Stimulated activated CD4-positive, alpha-beta T cell treated with anti-CD3 and anti-CD28 coated beads, Interleukin-1b, Interleukin-23, amount 100 ng/mL, for 24 hours (primary cell): ENCODE measurements around the gene EHD3.

Experiments used
- DNase-seq, 4 experiments: peaks; one replicate each; pipeline ENCODE4 v3.0.0-alpha.2; 2020; ENCODE audit warnings: low read depth in 4 of 4, low spot score in 1 of 4

The EHD3 gene

GRCh38 chr2:31233741-31234682 lies at the start of gene EHD3:
Gene EHD3 (plus strand): TSS chr2:31234152. CDS start chr2:31234622, 470 bp downstream.
- DNase-seq = peak; percentile 51 to 74 (median 62)

- no peak for DNase-seq
These were observed 46.8 kb upstream of the EHD3 start for GRCh38 chr2:31187166-31187565.

GRCh38 chr2:31188131-31188530 lies 45.8 kb upstream of the EHD3 start:
- DNase-seq = no peak

GRCh38 chr2:31189141-31189540 lies 44.8 kb upstream of the EHD3 start:
- DNase-seq = no peak

DNA sequence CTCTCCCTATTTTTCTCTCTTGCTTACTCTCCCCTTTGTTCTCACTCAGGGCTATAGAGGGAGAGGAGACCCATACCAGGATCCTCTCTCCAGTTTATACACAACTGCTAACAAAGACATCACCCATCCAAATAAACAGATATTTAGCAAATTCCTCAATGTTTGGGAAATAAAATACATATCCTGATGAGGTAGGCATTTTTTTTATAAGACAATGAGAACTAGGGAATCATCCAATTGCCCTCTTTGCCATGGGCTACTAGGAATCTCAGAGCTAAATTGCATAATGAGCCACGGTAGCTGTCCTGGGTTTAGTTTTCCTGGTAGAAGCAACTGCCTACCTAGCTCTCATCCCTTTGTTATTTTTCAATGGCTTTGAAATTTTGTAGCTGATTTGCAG lies 43.8 kb upstream of the EHD3 start:
- no peak for DNase-seq

GRCh38 chr2:31191931-31192330 lies 42.0 kb upstream of the EHD3 start:
- no peak for DNase-seq

- DNase-seq = no peak
These were observed 41.6 kb upstream of the EHD3 start for GRCh38 chr2:31192396-31192795.

DNA sequence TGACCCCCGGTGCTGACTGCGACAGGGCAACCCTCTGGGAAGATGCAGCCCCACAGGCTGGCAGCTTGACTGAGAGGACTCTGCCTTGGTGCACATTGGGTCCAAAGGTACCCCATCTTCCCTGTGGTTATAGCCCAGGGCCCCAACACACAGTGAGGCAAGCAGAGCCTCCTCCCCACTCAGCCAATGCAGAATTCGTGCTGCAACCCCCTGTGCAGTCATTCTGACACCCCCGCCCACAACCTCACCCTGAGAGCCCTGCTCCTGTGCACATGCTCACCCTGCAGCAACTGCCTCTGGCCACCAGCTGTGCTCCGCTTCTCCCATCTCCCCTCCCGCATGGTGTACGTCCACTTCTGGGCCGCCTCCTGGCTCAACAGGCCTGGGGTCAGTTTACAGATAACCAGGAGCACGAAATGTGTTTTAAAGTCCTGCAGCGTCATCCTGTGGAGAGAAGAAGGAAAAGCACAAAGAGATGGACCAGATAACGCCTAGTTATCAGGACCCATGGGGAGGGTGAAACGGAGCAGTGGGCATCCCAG lies 41.0 kb upstream of the EHD3 start:
- DNase-seq = no peak

DNA sequence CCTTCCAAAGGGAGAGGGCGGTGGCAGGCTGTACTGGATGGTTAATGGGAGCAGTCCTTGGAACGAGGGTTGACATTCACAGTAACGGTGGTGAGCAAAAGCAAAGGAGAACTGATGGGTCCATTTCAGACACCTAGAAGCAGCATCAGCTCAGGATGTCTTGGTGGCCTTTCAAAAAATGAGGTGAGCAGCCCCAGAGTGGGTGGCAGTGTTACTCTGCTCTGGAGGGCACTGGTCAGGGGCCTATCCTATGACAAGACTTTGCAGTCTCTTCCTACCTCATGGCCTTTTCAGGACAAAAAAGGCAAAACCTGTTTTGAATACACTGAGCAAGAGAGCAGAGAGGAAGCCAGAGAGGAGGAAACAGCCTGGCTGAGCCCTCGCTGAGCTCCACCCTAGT lies 40.1 kb upstream of the EHD3 start:
- no peak for DNase-seq

DNA sequence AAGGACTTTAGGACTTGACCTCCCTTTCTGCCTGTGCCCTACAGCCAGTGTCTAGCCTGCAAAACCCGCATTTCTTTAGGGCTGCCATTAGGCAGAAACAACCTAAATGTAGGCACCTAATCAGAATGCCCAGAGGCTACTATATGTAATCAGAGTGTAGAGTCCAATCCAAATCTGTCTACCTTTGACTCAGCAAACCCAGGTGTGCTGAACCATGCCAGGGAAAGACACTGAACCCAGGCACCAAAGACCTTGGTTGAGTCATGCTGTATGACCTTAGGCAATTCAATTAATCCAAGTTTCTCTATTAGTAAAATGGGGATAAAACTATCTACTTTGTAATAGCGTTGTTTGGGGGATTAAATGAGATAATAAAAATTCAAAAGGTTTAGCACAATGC lies 37.3 kb upstream of the EHD3 start:
- DNase-seq = no peak

GRCh38 chr2:31197166-31197565 lies 36.8 kb upstream of the EHD3 start:
- no peak for DNase-seq

- DNase-seq = no peak
These were observed 36.3 kb upstream of the EHD3 start for GRCh38 chr2:31197669-31198068.

DNA sequence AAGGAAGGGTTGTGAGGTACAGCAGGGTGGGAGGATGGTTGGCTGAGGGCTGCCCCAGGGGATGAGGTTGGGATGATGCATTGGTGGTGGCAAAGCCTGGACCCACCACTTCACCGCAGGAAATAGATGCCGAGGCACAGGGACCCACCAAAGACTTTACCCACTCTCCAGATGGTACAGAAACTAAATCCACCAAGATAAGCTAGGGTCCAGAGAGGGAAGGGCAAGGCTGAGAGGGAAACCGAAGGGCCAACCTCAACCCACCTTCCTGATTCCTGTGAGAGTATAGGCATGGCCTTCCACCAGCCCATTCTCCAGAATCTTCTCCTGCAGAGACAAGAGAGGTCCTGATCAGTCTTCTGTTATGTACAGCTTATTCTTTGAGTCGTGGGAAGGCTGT lies 34.7 kb upstream of the EHD3 start:
- no peak for DNase-seq

DNA sequence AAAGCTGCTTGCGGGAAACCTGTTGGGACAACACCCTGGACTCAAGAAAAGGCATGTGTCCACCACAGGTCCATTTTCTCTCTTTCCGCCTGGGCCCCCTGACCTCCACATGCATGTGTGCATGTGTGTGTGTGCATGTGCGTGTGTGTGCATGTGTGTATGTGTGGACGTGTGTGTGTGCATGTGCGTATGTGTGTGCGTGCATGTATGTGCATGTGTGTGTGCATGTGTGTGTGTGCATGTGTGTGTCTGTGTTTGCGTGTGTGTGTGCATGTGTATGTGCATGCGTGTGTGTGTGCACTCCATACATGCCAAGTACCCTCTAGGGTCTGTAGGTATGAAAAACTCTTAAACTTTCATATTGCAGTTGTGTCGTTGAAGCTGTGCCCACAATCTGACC lies 33.0 kb upstream of the EHD3 start:
- no peak for DNase-seq

DNA sequence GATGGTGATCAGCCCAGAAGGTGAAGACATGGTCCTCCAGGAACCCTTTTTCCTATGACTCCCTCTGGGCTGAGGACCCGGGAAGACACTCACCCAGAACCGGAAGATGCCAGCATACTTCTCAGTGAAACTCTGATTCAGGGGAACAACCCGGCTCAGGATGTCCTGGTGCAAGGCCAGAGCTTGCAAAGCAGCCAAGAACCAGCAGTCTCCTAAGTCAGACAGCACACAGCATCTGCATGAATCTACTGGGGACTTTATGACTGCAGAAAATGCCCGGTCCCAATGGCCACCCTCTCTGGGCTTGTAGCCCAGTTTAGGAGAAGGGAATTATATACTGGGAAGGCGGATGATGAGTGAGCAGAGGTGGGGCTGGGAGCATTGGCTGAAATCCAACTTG lies 31.9 kb upstream of the EHD3 start:
- DNase-seq = no peak

GRCh38 chr2:31202833-31203232 lies 31.1 kb upstream of the EHD3 start:
- no peak for DNase-seq

DNA sequence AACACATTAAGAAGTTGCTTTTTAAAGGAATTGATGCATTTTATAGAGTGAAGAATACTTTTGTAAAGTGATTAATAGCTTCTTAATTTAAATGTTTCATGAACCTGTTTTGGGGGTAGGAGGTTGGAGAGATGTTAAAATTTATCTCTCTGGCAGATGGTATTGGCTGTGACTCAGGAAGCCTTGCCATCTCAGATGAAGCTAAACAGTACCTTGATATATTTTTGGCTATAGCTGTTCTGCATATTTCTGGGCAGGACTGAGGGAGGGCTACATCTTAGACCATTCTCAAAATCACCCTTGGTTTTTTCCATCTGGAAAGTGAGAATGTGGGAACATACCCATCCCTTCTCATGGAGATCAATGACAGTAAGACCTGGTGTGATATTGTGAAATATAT lies 30.0 kb upstream of the EHD3 start:
- DNase-seq = no peak

GRCh38 chr2:31204783-31205182 lies 29.2 kb upstream of the EHD3 start:
- no peak for DNase-seq

- DNase-seq = no peak
These were observed 28.8 kb upstream of the EHD3 start for GRCh38 chr2:31205186-31205585.

GRCh38 chr2:31205613-31206012 lies 28.3 kb upstream of the EHD3 start:
- DNase-seq = no peak

DNA sequence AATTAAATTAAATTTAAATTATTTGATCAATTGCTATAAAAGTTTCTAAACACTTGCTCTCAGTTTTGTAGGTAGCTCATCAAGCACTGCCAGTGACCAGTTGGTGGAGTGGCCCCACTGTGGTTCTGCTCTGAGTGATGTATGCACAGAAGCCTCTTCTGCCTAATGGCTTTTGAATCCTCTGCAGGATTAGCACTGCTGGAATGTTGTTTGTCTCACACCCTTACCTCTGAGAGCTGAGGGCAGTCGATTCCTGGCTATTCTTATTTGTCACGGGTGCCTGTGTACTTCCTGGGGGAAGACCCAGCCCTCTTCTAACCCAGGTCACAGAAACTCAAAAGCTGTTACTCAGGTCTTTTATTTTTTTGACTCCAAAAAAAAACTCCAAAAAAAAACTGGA lies 26.2 kb upstream of the EHD3 start:
- DNase-seq = no peak

DNA sequence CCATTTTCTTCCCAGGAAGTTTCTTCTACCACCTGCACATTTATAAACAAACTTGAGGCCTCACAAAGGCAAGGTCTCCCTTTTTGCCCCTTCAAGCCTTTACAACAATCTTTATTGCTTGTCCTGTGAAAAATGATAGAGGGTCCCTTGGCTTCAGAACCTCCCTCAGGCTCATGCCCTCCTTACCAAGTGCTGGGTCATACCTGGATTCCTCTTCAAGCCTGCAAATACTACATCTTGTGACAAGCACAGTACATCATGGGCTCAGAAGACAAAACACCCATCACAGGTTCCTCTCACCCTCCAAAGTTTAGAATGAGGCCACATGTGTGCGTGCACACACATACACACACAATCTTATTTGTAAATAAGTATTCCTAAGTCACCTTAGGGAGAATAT lies 25.7 kb upstream of the EHD3 start:
- DNase-seq = no peak
